Measurements from ENCODE around the gene SORBS1.

The SORBS1 gene

GRCh38 chr10:95605163-95605562, 44.0 kb upstream of the SORBS1 start:
- no peak overlapping the region for H3K4me2 ChIP-seq (ENCODE audit: low read depth, low read length, poor library complexity, severe bottlenecking)
- H2AFZ ChIP-seq (ENCODE audit: low read depth, low read length, severe bottlenecking) = no peak overlapping the region
- no peak for TF ChIP-seq CTCF (IDR thresholded peaks at IDR 0.05; ENCODE audit: insufficient read depth, low read length, poor library complexity, severe bottlenecking)
- TF ChIP-seq EZH2phosphoT487 (conservative IDR thresholded peaks at IDR 0.05; ENCODE audit: low read length) = no peak
- no peaks in the 10 kb centered on the region for H3F3A ChIP-seq (ENCODE audit: insufficient read depth)
- H3K4me3 ChIP-seq (ENCODE audit: insufficient read depth, low read length, poor library complexity, severe bottlenecking) = no peak overlapping the region
- no peak overlapping the region for H3K27ac ChIP-seq (ENCODE audit: low read depth, low read length)
- no peaks in the 10 kb centered on the region for H3K36me3 ChIP-seq (ENCODE audit: low read length)
- H3K27me3 ChIP-seq (ENCODE audit: low read length) = no peaks in the 10 kb centered on the region
- H4K20me1 ChIP-seq (ENCODE audit: low read depth, low read length) = no peaks in the 10 kb centered on the region
- H3K9ac ChIP-seq (ENCODE audit: low read length) = no peak overlapping the region
- H3K9me3 ChIP-seq (ENCODE audit: insufficient read depth, low read length) = no peaks in the 10 kb centered on the region
- H3K9me2 ChIP-seq (replicated peaks; ENCODE audit: insufficient read depth, low read length) = no peaks in the 10 kb centered on the region
- no peaks in the 10 kb centered on the region for H3K79me2 ChIP-seq (ENCODE audit: insufficient read depth, low read length)

- no peak for TF ChIP-seq CTCF (IDR thresholded peaks at IDR 0.05; ENCODE audit: insufficient read depth, low read length, poor library complexity, severe bottlenecking)
- no peak for TF ChIP-seq EZH2phosphoT487 (conservative IDR thresholded peaks at IDR 0.05; ENCODE audit: low read length)
- Histone ChIP-seq H3K9ac (ENCODE audit: low read length) (no peak overlapping the region), H3K4me3 (ENCODE audit: insufficient read depth, low read length, poor library complexity, severe bottlenecking) (no peak overlapping the region), H3K9me2 (replicated peaks; ENCODE audit: insufficient read depth, low read length) (no peaks in the 10 kb centered on the region), H3K79me2 (ENCODE audit: insufficient read depth, low read length) (no peaks in the 10 kb centered on the region), H3F3A (ENCODE audit: insufficient read depth) (no peaks in the 10 kb centered on the region), H3K36me3 (ENCODE audit: low read length) (no peaks in the 10 kb centered on the region), H3K27me3 (ENCODE audit: low read length) (no peaks in the 10 kb centered on the region), H4K20me1 (ENCODE audit: low read depth, low read length) (no peaks in the 10 kb centered on the region), H2AFZ (ENCODE audit: low read depth, low read length, severe bottlenecking) (no peak overlapping the region), H3K4me2 (ENCODE audit: low read depth, low read length, poor library complexity, severe bottlenecking) (no peak overlapping the region), H3K27ac (ENCODE audit: low read depth, low read length) (no peak overlapping the region), H3K9me3 (ENCODE audit: insufficient read depth, low read length) (no peaks in the 10 kb centered on the region)
Observed at GRCh38 chr10:95604630-95605029, 43.5 kb upstream of the SORBS1 start.

- no peaks in the 10 kb centered on the region for H3K36me3 ChIP-seq (ENCODE audit: low read length)
- no peak overlapping the region for H3K9ac ChIP-seq (ENCODE audit: low read length)
- no peak overlapping the region for H2AFZ ChIP-seq (ENCODE audit: low read depth, low read length, severe bottlenecking)
- H3K9me2 ChIP-seq (replicated peaks; ENCODE audit: insufficient read depth, low read length) = no peaks in the 10 kb centered on the region
- H3K9me3 ChIP-seq (ENCODE audit: insufficient read depth, low read length) = no peaks in the 10 kb centered on the region
- no peak for TF ChIP-seq EZH2phosphoT487 (conservative IDR thresholded peaks at IDR 0.05; ENCODE audit: low read length)
- no peak for TF ChIP-seq CTCF (IDR thresholded peaks at IDR 0.05; ENCODE audit: insufficient read depth, low read length, poor library complexity, severe bottlenecking)
- H3K27me3 ChIP-seq (ENCODE audit: low read length) = no peaks in the 10 kb centered on the region
- H3K4me2 ChIP-seq (ENCODE audit: low read depth, low read length, poor library complexity, severe bottlenecking) = no peak overlapping the region
- H3K27ac ChIP-seq (ENCODE audit: low read depth, low read length) = no peak overlapping the region
- H4K20me1 ChIP-seq (ENCODE audit: low read depth, low read length) = no peaks in the 10 kb centered on the region
- H3F3A ChIP-seq (ENCODE audit: insufficient read depth) = no peaks in the 10 kb centered on the region
- H3K4me3 ChIP-seq (ENCODE audit: insufficient read depth, low read length, poor library complexity, severe bottlenecking) = no peak overlapping the region
- H3K79me2 ChIP-seq (ENCODE audit: insufficient read depth, low read length) = no peaks in the 10 kb centered on the region
Observed at GRCh38 chr10:95602382-95602781, 41.2 kb upstream of the SORBS1 start.

All from SU-DHL-6 (cell line).